ENCODE measurements around the gene NDRG3. TPM values are rescaled to one million over a fixed set of nuclear protein-coding genes. Genes with fewer than 3 reads are reported as not detected.
"Not testable (repeated sequence)": the region's sequence is repeated elsewhere in the genome, so short reads cannot be mapped to it uniquely, and the experiment has no call there.

Gene NDRG3
- total and polyA plus RNA-seq, 2 experiments from 2014 or later: 19.8 to 23.3 TPM

DNA sequence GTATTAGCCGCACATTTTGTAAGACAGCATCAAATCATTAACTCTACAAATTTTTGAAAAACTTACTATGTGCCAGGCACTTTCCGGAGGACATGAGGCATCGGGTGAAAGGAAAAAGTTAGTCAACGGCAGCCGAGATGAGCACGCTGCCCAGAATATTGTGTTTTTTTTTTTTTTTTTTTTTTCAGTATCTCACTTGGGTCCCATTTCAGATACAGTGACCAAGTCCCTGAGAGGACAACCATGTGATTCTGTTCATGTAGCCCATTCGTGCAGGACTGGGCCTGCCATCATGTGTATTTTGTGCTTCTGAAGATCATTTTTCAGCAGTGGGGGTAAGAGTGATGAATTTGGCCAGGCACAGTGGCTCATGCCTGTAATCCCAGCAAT is 101.2 kb downstream of the NDRG3 start:
- Histone ChIP-seq H3K9me2 (ENCODE audit: insufficient read depth) (no peaks in the 10 kb centered on the region), H3K27me3 (replicated peaks; ENCODE audit: insufficient read depth) (no peaks in the 10 kb centered on the region), H2AFZ (no peak overlapping the region), H3K4me2 (ENCODE audit: unreplicated experiment) (no peak overlapping the region), H3K27ac (no peak overlapping the region), H4K20me1 (ENCODE audit: insufficient read depth) (no peaks in the 10 kb centered on the region), H3K79me2 (ENCODE audit: insufficient read depth) (no peaks in the 10 kb centered on the region), H3K9ac (no peak overlapping the region), H3K36me3 (ENCODE audit: low read depth) (no peaks in the 10 kb centered on the region), H3K4me3 (no peak overlapping the region), H3K9me3 (ENCODE audit: low read depth) (no peaks in the 10 kb centered on the region), H3K4me1 (ENCODE audit: insufficient read depth) (no peaks in the 10 kb centered on the region), H3F3A (ENCODE audit: insufficient read depth) (no peaks in the 10 kb centered on the region)
- DNase-seq: peak; percentile 65
- TF ChIP-seq EZH2 (IDR thresholded peaks at IDR 0.05; ENCODE audit: insufficient read depth, poor library complexity, severe bottlenecking) (no peak), EZH2phosphoT487 (IDR thresholded peaks at IDR 0.05; ENCODE audit: insufficient read depth, low read depth) (no peak)
- WGBS, 2 experiments (ENCODE audit: low coverage in 1 of 2, low lambda C conversion rate in 2 of 2, missing lambda C conversion rate in 2 of 2): 9% methylated on average over 7 of the region's 7 CpGs
- in situ Hi-C loops (cut with MboI): no loop called here

DNA sequence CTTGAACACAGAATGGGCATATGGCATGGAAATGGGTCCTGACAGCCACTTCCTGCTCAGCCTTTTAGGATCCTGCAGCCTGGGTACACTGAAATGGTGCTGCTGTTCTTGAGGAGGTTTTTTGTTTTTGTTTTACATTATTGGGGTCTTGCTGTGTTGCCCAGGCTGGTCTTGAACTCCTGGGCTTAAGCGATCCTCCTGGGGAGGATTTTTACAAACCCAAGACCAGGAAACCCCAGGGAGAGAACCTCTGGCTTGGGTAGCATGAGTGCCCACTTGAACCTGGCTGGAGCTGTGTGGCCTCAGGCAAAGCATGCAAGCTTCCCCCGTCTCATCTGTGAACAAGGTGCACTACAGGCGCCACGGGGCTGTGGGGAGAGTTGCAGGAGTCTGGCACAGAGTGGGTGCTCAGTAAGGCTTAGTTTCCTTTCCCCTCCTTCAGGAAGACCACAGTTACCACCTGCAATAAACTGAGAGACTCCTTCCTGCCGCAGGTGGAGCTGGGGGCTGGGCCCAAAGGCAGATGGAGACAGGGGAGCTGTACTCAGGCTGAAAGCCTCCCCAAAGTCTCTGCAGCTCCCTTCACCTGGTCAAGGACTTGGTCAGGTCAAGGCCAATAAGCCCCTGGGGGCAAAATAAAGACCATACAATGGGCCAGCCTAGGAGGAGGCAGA is 101.7 kb downstream of the NDRG3 start:
- Histone ChIP-seq H3K36me3 (ENCODE audit: low read depth) (no peaks in the 10 kb centered on the region), H4K20me1 (ENCODE audit: insufficient read depth) (no peaks in the 10 kb centered on the region), H3K9ac (no peak overlapping the region), H3K27ac (no peak overlapping the region), H3F3A (ENCODE audit: insufficient read depth) (no peaks in the 10 kb centered on the region), H2AFZ (no peak overlapping the region), H3K9me2 (ENCODE audit: insufficient read depth) (no peaks in the 10 kb centered on the region), H3K9me3 (ENCODE audit: low read depth) (no peaks in the 10 kb centered on the region), H3K4me1 (ENCODE audit: insufficient read depth) (no peaks in the 10 kb centered on the region), H3K27me3 (replicated peaks; ENCODE audit: insufficient read depth) (no peaks in the 10 kb centered on the region), H3K4me2 (ENCODE audit: unreplicated experiment) (no peak overlapping the region), H3K4me3 (no peak overlapping the region), H3K79me2 (ENCODE audit: insufficient read depth) (no peaks in the 10 kb centered on the region)
- TF ChIP-seq EZH2phosphoT487 (IDR thresholded peaks at IDR 0.05; ENCODE audit: insufficient read depth, low read depth): no peak
- TF ChIP-seq EZH2 (IDR thresholded peaks at IDR 0.05; ENCODE audit: insufficient read depth, poor library complexity, severe bottlenecking): no peak
- DNase-seq: no peak
- in situ Hi-C loops (cut with MboI): no loop called here
- 58 to 69% methylated on average over 5 of the region's 5 CpGs for WGBS, 2 experiments (ENCODE audit: low coverage in 1 of 2, low lambda C conversion rate in 2 of 2, missing lambda C conversion rate in 2 of 2)

DNA sequence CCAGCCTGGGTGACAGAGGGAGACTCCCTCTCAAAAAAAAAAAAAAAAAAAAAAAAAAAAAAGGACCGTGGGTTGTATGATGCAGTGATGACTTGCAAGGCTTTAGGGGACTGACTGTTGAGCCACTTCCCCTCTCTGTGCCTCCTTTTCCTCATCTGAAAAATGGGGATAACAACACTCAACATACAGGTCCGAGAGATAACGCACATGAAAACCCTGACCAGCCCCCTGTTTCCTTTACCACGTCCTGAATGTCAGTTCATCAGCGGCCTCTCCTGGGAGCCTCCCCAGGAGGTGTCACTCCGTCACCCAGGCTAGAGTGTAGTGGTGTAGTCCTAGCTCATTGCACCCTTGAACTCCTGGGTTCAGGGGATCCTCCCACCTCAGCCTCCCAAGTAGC is 103.8 kb downstream of the NDRG3 start:
- Histone ChIP-seq H3K27ac (no peak overlapping the region), H3K4me3 (no peak overlapping the region), H3K79me2 (ENCODE audit: insufficient read depth) (no peaks in the 10 kb centered on the region), H3K4me1 (ENCODE audit: insufficient read depth) (no peaks in the 10 kb centered on the region), H3K9me2 (ENCODE audit: insufficient read depth) (no peaks in the 10 kb centered on the region), H3K4me2 (ENCODE audit: unreplicated experiment) (no peak overlapping the region), H3K9me3 (ENCODE audit: low read depth) (no peaks in the 10 kb centered on the region), H3F3A (ENCODE audit: insufficient read depth) (no peaks in the 10 kb centered on the region), H3K9ac (no peak overlapping the region), H2AFZ (no peak overlapping the region), H3K36me3 (ENCODE audit: low read depth) (no peaks in the 10 kb centered on the region), H4K20me1 (ENCODE audit: insufficient read depth) (no peaks in the 10 kb centered on the region), H3K27me3 (replicated peaks; ENCODE audit: insufficient read depth) (no peaks in the 10 kb centered on the region)
- DNase-seq: no peak
- no peak for TF ChIP-seq EZH2phosphoT487 (IDR thresholded peaks at IDR 0.05; ENCODE audit: insufficient read depth, low read depth)
- TF ChIP-seq EZH2 (IDR thresholded peaks at IDR 0.05; ENCODE audit: insufficient read depth, poor library complexity, severe bottlenecking): no peak
- in situ Hi-C loops (cut with MboI): no loop called here
- 86 to 89% methylated on average over 6 of the region's 6 CpGs for WGBS, 2 experiments (ENCODE audit: low coverage in 1 of 2, low lambda C conversion rate in 2 of 2, missing lambda C conversion rate in 2 of 2)

DNA sequence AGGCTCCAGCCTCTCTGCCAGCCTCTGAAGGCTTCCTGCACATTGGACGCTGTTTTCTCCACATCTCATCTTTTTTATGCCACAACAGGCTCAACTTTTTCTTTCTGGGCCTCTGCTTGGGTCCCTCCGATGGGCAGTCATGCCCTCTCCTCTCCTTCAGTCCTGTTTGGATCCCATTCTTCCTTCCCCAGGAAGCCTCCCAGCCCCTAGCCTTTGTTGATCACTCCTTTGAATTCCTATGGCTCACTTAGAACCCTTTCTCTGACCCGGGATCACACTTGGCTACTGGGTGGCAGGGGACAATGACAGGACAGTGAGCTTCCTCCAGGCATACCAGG is 104.4 kb downstream of the NDRG3 start:
- Histone ChIP-seq H3K27me3 (replicated peaks; ENCODE audit: insufficient read depth) (no peaks in the 10 kb centered on the region), H3K79me2 (ENCODE audit: insufficient read depth) (no peaks in the 10 kb centered on the region), H2AFZ (no peak overlapping the region), H3K9me3 (ENCODE audit: low read depth) (no peaks in the 10 kb centered on the region), H3K9ac (no peak overlapping the region), H3K4me1 (ENCODE audit: insufficient read depth) (no peaks in the 10 kb centered on the region), H3F3A (ENCODE audit: insufficient read depth) (no peaks in the 10 kb centered on the region), H4K20me1 (ENCODE audit: insufficient read depth) (no peaks in the 10 kb centered on the region), H3K27ac (no peak overlapping the region), H3K4me3 (no peak overlapping the region), H3K4me2 (ENCODE audit: unreplicated experiment) (no peak overlapping the region), H3K9me2 (ENCODE audit: insufficient read depth) (no peaks in the 10 kb centered on the region), H3K36me3 (ENCODE audit: low read depth) (no peaks in the 10 kb centered on the region)
- no peak for TF ChIP-seq EZH2 (IDR thresholded peaks at IDR 0.05; ENCODE audit: insufficient read depth, poor library complexity, severe bottlenecking)
- TF ChIP-seq EZH2phosphoT487 (IDR thresholded peaks at IDR 0.05; ENCODE audit: insufficient read depth, low read depth): no peak
- no peak for DNase-seq
- 86% methylated on average over 3 of the region's 3 CpGs for WGBS, 2 experiments (ENCODE audit: low coverage in 1 of 2, low lambda C conversion rate in 2 of 2, missing lambda C conversion rate in 2 of 2)
- in situ Hi-C loops (cut with MboI): no loop called here

DNA sequence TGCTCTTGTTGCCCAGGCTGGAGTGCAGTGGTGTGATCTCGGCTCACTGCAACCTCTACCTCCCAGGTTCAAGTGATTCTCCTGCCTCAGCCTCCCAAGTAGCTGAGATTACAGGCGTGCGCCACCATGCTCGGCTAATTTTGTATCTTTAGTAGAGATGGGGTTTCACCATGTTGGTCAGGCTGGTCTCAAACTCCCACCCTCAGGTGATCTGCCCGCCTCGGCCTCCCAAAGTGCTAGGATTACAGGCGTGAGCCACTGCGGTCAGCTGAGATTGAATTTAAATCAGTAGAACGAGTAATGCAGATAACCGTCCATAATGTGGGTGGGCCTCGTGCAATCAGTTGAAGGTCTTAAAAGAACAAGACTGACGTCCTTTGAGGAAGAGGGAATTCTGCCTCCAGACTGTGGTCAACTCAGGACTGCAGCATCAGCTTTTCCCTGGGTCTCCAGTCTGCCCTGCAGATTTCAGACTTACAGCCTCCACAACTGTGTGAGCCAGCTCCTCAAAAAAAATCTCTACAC is 107.0 kb downstream of the NDRG3 start:
- H4K20me1 ChIP-seq (ENCODE audit: insufficient read depth); H2AFZ ChIP-seq; H3F3A ChIP-seq (ENCODE audit: insufficient read depth); H3K9me3 ChIP-seq (ENCODE audit: low read depth); H3K27me3 ChIP-seq (replicated peaks; ENCODE audit: insufficient read depth); H3K79me2 ChIP-seq (ENCODE audit: insufficient read depth); H3K4me2 ChIP-seq (ENCODE audit: unreplicated experiment); H3K4me3 ChIP-seq; in situ Hi-C loops (cut with MboI); H3K4me1 ChIP-seq (ENCODE audit: insufficient read depth); DNase-seq; H3K36me3 ChIP-seq (ENCODE audit: low read depth); H3K27ac ChIP-seq; H3K9ac ChIP-seq; H3K9me2 ChIP-seq (ENCODE audit: insufficient read depth): not testable (repeated sequence)
- WGBS, 2 experiments (ENCODE audit: low coverage in 1 of 2, low lambda C conversion rate in 2 of 2, missing lambda C conversion rate in 2 of 2): 85 to 89% methylated on average over 12 of the region's 12 CpGs

Measured in GM23248 (cell line).